ENCODE measurements around the gene GABRD.

DNA sequence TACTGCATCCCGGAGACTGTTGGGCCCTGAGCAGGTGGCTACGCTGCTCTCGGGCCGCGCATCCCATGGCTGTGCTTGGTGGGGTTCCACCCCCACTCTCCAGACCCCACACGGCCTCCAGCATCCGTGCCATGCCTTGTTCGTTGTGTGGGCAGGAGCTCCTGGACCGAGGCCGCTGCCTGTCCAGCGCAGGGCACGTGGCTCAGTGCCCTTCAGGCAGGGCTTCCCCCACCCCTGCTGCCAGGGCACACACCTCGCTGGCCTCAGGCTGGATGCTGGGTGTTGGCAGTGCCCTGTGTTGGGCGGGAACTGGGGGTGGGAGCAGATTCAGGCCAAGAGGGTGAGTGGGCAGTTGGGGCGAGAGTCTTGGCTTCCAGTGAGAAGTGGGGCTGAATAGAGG, 40.9 kb downstream of the GABRD start:
- TF ChIP-seq EZH2 (IDR thresholded peaks at IDR 0.05; ENCODE audit: insufficient read depth, poor library complexity, severe bottlenecking) (no peak), EZH2phosphoT487 (IDR thresholded peaks at IDR 0.05; ENCODE audit: insufficient read depth, low read depth) (no peak)
